Measurements from ENCODE around the gene CTU1. TPM values are rescaled to one million over a fixed set of nuclear protein-coding genes. Genes with fewer than 3 reads are reported as not detected.
A peak's percentile ranks its signal among the peaks of the same experiment; 100 is the strongest.
"Not testable (repeated sequence)": the region's sequence is repeated elsewhere in the genome, so short reads cannot be mapped to it uniquely, and the experiment has no call there.

Gene CTU1
- 1 to 10 TPM; 3.0 to 5.1 (median 4.3) TPM for polyA plus RNA-seq (ENCODE audit: insufficient read length in 3 of 3)
- long read RNA-seq, donor 1, transcript CTU1-201 (3 exons, 2,087 nt): major isoform, 8 of 8 reads
- long read RNA-seq, donor 1, partial matches to known transcripts: 0 of 8 reads
- long read RNA-seq, donor 1, other reads (novel, unspliced or antisense): 0 of 8 reads
- long read RNA-seq, donor 2, partial matches to known transcripts: 0 of 4 reads
- long read RNA-seq, donor 2, other reads (novel, unspliced or antisense): 0 of 4 reads
- long read RNA-seq, donor 3, transcript CTU1-201 (3 exons, 2,087 nt): major isoform, 5 of 5 reads
- long read RNA-seq, donor 3, partial matches to known transcripts: 0 of 5 reads
- long read RNA-seq, donor 3, other reads (novel, unspliced or antisense): 0 of 5 reads
- long read RNA-seq, donor 4, transcript CTU1-201 (3 exons, 2,087 nt): major isoform, 11 of 11 reads
- long read RNA-seq, donor 4, partial matches to known transcripts: 0 of 11 reads
- long read RNA-seq, donor 4, other reads (novel, unspliced or antisense): 0 of 11 reads
- long read RNA-seq, donor 5, transcript CTU1-201 (3 exons, 2,087 nt): major isoform, 5 of 5 reads
- long read RNA-seq, donor 5, partial matches to known transcripts: 0 of 5 reads
- long read RNA-seq, donor 5, other reads (novel, unspliced or antisense): 0 of 5 reads
- long read RNA-seq, donor 6, transcript CTU1-201 (3 exons, 2,087 nt): major isoform, 9 of 14 reads
- long read RNA-seq, donor 6, partial matches to known transcripts: 5 of 14 reads
- long read RNA-seq, donor 6, other reads (novel, unspliced or antisense): 0 of 14 reads
- long read RNA-seq, donor 7, transcript CTU1-201 (3 exons, 2,087 nt): major isoform, 11 of 11 reads
- long read RNA-seq, donor 7, partial matches to known transcripts: 0 of 11 reads
- long read RNA-seq, donor 7, other reads (novel, unspliced or antisense): 0 of 11 reads
- long read RNA-seq, donor 8, partial matches to known transcripts: 0 of 4 reads
- long read RNA-seq, donor 8, other reads (novel, unspliced or antisense): 0 of 4 reads
- long read RNA-seq, donor 9, transcript CTU1-201 (3 exons, 2,087 nt): major isoform, 6 of 6 reads
- long read RNA-seq, donor 9, partial matches to known transcripts: 0 of 6 reads
- long read RNA-seq, donor 9, other reads (novel, unspliced or antisense): 0 of 6 reads
- long read RNA-seq, donor 10, transcript CTU1-201 (3 exons, 2,087 nt): major isoform, 5 of 5 reads
- long read RNA-seq, donor 10, partial matches to known transcripts: 0 of 5 reads
- long read RNA-seq, donor 10, other reads (novel, unspliced or antisense): 0 of 5 reads
- long read RNA-seq, donor 11, transcript CTU1-201 (3 exons, 2,087 nt): major isoform, 8 of 8 reads
- long read RNA-seq, donor 11, partial matches to known transcripts: 0 of 8 reads
- long read RNA-seq, donor 11, other reads (novel, unspliced or antisense): 0 of 8 reads
- long read RNA-seq, donor 12, transcript CTU1-201 (3 exons, 2,087 nt): major isoform, 9 of 9 reads
- long read RNA-seq, donor 12, partial matches to known transcripts: 0 of 9 reads
- long read RNA-seq, donor 12, other reads (novel, unspliced or antisense): 0 of 9 reads
- long read RNA-seq, donor 13, partial matches to known transcripts: 0 of 4 reads
- long read RNA-seq, donor 13, other reads (novel, unspliced or antisense): 0 of 4 reads
- long read RNA-seq, donor 14, transcript CTU1-201 (3 exons, 2,087 nt): major isoform, 11 of 11 reads
- long read RNA-seq, donor 14, partial matches to known transcripts: 0 of 11 reads
- long read RNA-seq, donor 14, other reads (novel, unspliced or antisense): 0 of 11 reads
- long read RNA-seq, donor 15, transcript CTU1-201 (3 exons, 2,087 nt): major isoform, 8 of 8 reads
- long read RNA-seq, donor 15, partial matches to known transcripts: 0 of 8 reads
- long read RNA-seq, donor 15, other reads (novel, unspliced or antisense): 0 of 8 reads
- long read RNA-seq, donor 16, partial matches to known transcripts: 0 of 4 reads
- long read RNA-seq, donor 16, other reads (novel, unspliced or antisense): 0 of 4 reads

- DNase-seq: peak; percentile 99
Observed at GRCh38 chr19:51108066-51108804, at the start of gene CTU1. CTU1 (minus strand) TSS chr19:51108409; CDS start chr19:51104569, 3,840 bp downstream.

GRCh38 chr19:51157265-51157664 is 49.1 kb upstream of the CTU1 start:
- no peak for DNase-seq

- no peak for DNase-seq
Observed at GRCh38 chr19:51156710-51157109, 48.5 kb upstream of the CTU1 start.

- no peak for DNase-seq
Observed at GRCh38 chr19:51150627-51151026, 42.4 kb upstream of the CTU1 start.

- DNase-seq: no peak
Observed at GRCh38 chr19:51148580-51148979, 40.4 kb upstream of the CTU1 start.

- no peak for DNase-seq
Observed at GRCh38 chr19:51147663-51148062, 39.5 kb upstream of the CTU1 start.

GRCh38 chr19:51146751-51147150 is 38.5 kb upstream of the CTU1 start:
- no peak for DNase-seq

GRCh38 chr19:51145916-51146493 is 37.8 kb upstream of the CTU1 start:
- no peak for DNase-seq

GRCh38 chr19:51144482-51145045 is 36.4 kb upstream of the CTU1 start:
- no peak for DNase-seq

- no peak for DNase-seq
Observed at GRCh38 chr19:51143486-51143885, 35.3 kb upstream of the CTU1 start.

GRCh38 chr19:51142809-51143475 is 34.7 kb upstream of the CTU1 start:
- not testable (repeated sequence) for DNase-seq

GRCh38 chr19:51142119-51142518 is 33.9 kb upstream of the CTU1 start, which contains the start of gene SIGLEC7:
SIGLEC7 (plus strand) TSS chr19:51142301; CDS start chr19:51142370, 69 bp downstream.
- DNase-seq: no peak

- DNase-seq: no peak
Observed at GRCh38 chr19:51141181-51141580, 33.0 kb upstream of the CTU1 start.

GRCh38 chr19:51140441-51140840 is 32.2 kb upstream of the CTU1 start:
- no peak for DNase-seq

GRCh38 chr19:51139299-51140014 is 31.2 kb upstream of the CTU1 start:
- no peak for DNase-seq

- DNase-seq: no peak
Observed at GRCh38 chr19:51138549-51138979, 30.4 kb upstream of the CTU1 start.

GRCh38 chr19:51137792-51138425 is 29.7 kb upstream of the CTU1 start:
- no peak for DNase-seq
